ENCODE measurements around the gene BDKRB1. TPM values are rescaled to one million over a fixed set of nuclear protein-coding genes. Genes with fewer than 3 reads are reported as not detected.

The BDKRB1 gene
- total RNA-seq, 1 donor from 2014 or later = not detected

DNA sequence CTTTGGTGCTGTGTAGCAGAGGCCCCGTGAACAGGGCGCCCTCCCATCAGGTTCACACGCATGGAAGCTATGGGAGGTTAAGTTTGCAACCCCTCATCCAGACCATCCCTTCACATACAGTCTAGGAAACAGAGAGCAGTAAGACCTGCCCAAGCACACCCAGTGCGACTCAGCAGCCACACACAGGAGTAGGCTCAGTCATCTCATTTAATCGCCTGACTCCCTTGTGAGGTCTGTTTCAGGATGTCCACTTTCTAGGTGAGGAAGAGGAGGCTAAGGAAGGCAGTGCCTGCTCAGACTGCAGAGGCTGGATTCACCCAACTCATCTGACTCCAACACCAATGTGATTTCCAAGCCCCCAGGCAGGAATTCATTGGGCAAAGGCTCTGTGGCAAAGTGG is 11.9 kb downstream of the BDKRB1 start:
- no peaks in the 10 kb centered on the region for H3K4me1 Mint-ChIP-seq (ENCODE audit: unreplicated experiment)
- no peaks in the 10 kb centered on the region for H3K36me3 Mint-ChIP-seq (ENCODE audit: low read depth, unreplicated experiment)
- no peak overlapping the region for H3K4me3 Mint-ChIP-seq (ENCODE audit: unreplicated experiment)
- H3K9me3 Mint-ChIP-seq (ENCODE audit: unreplicated experiment) = no peaks in the 10 kb centered on the region
- H3K27me3 Mint-ChIP-seq (ENCODE audit: unreplicated experiment) = peaks cover 6% of the 10 kb centered on the region
- no peak overlapping the region for H3K27ac Mint-ChIP-seq (ENCODE audit: unreplicated experiment)
- no peak for DNase-seq (ENCODE audit: low spot score)
- TF ChIP-seq, protein P1, sequence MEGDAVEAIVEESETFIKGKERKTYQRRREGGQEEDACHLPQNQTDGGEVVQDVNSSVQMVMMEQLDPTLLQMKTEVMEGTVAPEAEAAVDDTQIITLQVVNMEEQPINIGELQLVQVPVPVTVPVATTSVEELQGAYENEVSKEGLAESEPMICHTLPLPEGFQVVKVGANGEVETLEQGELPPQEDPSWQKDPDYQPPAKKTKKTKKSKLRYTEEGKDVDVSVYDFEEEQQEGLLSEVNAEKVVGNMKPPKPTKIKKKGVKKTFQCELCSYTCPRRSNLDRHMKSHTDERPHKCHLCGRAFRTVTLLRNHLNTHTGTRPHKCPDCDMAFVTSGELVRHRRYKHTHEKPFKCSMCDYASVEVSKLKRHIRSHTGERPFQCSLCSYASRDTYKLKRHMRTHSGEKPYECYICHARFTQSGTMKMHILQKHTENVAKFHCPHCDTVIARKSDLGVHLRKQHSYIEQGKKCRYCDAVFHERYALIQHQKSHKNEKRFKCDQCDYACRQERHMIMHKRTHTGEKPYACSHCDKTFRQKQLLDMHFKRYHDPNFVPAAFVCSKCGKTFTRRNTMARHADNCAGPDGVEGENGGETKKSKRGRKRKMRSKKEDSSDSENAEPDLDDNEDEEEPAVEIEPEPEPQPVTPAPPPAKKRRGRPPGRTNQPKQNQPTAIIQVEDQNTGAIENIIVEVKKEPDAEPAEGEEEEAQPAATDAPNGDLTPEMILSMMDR (IDR thresholded peaks at IDR 0.05; ENCODE audit: unreplicated experiment) = no peak

DNA sequence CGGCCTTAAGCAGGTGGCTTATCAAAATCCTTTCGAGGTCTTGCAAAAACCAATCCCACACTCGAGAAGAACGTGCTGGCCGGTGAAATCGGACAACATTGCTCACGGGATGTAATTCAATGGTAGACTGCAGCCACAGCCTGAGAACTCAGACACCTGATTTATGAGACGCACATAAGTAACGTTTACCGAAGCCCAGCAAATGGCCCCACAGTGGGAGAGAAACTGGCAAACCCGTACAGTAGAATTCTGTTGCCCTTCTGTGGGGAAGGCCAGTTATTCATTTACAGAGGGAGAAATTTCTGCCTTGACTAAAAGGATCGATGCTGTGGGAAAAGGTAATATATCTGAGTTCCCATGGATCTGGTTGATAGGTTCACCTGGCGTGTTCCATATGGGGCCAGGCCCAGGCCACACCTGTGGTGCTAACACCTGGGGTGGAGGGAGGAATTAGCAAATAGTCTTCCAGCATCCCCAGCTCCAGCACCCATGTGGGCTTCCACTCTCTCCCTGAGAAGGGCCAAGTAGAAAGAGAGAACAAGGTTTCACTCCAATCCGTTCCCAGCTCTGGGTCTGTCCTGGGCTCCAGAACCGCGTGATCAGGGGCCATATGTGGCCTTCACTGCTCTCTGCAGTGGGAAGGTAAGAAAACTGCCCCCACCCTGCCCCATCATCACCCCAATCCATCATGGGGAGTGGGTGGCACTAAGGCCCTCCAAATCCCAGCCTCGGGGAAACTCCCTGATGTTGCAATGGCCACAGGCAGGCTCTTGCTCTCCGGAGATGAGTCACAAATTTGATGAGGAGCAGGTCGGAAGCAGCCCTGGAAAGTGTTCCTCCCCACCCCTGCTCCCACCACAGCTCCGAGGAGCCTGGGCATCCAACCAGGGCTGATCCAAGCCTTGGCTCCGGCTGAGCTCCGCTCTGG is 12.7 kb downstream of the BDKRB1 start:
- no peak for DNase-seq (ENCODE audit: low spot score)
- no peak overlapping the region for H3K4me3 Mint-ChIP-seq (ENCODE audit: unreplicated experiment)
- no peaks in the 10 kb centered on the region for H3K9me3 Mint-ChIP-seq (ENCODE audit: unreplicated experiment)
- TF ChIP-seq, protein P1 (IDR thresholded peaks at IDR 0.05; ENCODE audit: unreplicated experiment) = no peak
- no peaks in the 10 kb centered on the region for H3K4me1 Mint-ChIP-seq (ENCODE audit: unreplicated experiment)
- H3K27me3 Mint-ChIP-seq (ENCODE audit: unreplicated experiment) = peaks cover 6% of the 10 kb centered on the region
- H3K36me3 Mint-ChIP-seq (ENCODE audit: low read depth, unreplicated experiment) = no peaks in the 10 kb centered on the region
- H3K27ac Mint-ChIP-seq (ENCODE audit: unreplicated experiment) = no peak overlapping the region

DNA sequence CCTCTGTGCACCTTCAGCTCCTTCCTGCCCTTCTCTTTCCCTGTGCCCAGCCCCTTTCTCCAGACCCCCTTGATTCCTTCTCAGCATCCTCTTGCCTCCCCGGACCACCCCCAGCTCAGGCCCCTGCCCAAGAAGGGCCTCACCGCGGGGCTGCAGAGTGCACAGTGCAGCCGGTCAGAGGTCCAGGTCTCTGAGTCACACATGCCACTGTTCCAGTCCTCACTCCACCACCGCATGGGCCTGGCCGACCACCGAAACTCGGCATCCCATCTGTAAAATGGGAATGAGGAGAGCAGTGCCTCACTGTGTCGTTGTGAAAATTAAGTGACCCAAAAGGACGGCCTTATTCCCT is 13.3 kb downstream of the BDKRB1 start:
- Mint-ChIP-seq H3K4me1 (ENCODE audit: unreplicated experiment) (no peaks in the 10 kb centered on the region), H3K27ac (ENCODE audit: unreplicated experiment) (no peak overlapping the region), H3K9me3 (ENCODE audit: unreplicated experiment) (no peaks in the 10 kb centered on the region), H3K36me3 (ENCODE audit: low read depth, unreplicated experiment) (no peaks in the 10 kb centered on the region), H3K4me3 (ENCODE audit: unreplicated experiment) (no peak overlapping the region), H3K27me3 (ENCODE audit: unreplicated experiment) (peaks cover 6% of the 10 kb centered on the region)
- no peak for DNase-seq (ENCODE audit: low spot score)
- TF ChIP-seq, protein P1 (IDR thresholded peaks at IDR 0.05; ENCODE audit: unreplicated experiment) = no peak

DNA sequence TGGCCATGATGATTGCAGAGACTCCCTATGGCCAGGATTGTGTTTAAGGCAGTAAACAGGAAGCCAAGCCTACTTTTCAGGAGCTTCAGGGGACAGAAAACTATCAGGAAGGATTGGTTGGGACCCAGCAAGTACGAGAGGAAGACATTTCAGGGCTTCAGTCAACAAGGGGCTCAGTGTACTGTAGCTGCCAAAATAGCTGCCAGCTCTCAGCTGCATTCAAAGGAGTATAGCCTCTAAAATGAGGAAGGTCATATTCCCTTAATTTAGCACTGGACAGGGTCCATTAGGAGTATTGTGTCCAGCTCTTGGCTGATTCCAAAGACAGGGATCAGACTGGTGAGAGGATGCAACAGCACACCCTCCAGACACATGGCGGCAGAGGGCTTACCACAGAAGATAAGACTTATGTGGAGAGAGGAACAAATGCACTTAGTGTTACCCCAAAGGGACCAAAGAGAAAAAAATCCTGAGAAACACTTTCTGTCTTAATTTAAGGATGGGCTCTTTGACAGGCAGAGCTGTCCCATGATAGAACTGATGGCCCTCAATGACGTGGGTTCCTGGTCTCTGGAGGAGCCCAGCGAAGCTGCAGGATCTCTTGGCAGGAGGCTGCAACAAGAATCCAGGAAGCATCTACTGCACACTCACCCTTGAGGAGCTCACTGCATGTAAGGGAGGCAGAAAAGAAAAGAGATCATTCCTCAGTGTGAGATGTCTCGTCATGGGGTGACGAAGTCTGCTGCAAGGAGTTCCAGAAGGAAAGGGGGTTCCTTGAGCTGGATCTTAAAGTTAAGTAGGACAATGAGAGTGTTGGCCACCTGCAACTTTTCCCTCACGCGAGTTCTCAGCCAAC is 14.8 kb downstream of the BDKRB1 start:
- no peak for DNase-seq (ENCODE audit: low spot score)
- Mint-ChIP-seq H3K4me3 (ENCODE audit: unreplicated experiment) (no peak overlapping the region), H3K36me3 (ENCODE audit: low read depth, unreplicated experiment) (no peaks in the 10 kb centered on the region), H3K27ac (ENCODE audit: unreplicated experiment) (no peak overlapping the region), H3K27me3 (ENCODE audit: unreplicated experiment) (peaks cover 6% of the 10 kb centered on the region), H3K9me3 (ENCODE audit: unreplicated experiment) (no peaks in the 10 kb centered on the region), H3K4me1 (ENCODE audit: unreplicated experiment) (no peaks in the 10 kb centered on the region)
- TF ChIP-seq, protein P1 (IDR thresholded peaks at IDR 0.05; ENCODE audit: unreplicated experiment) = no peak
